Trophoblast cell (in vitro differentiated cells and primary cell): ENCODE results near the gene ATP9B.

Experiments
- DNase-seq, 2 donors: peaks; one replicate each; pipeline ENCODE4 v3.0.0-alpha.2; 2016
- H2AFZ ChIP-seq: 2 replicates; pipeline ENCODE4 v1.6.1; 2013; ENCODE audit warnings: low read length, moderate library complexity, mild to moderate bottlenecking; ENCODE audit not compliant: insufficient read depth, poor library complexity
- H2AK5ac ChIP-seq: 2 replicates; pipeline ENCODE4 v1.6.1; 2013; ENCODE audit warnings: mild to moderate bottlenecking, low read length
- H2BK120ac ChIP-seq: 2 replicates; pipeline ENCODE4 v1.6.1; 2013; ENCODE audit warnings: low read length, mild to moderate bottlenecking, moderate library complexity; ENCODE audit not compliant: insufficient read depth, poor library complexity
- H2BK12ac ChIP-seq: 2 replicates; pipeline ENCODE4 v1.6.1; 2013; ENCODE audit warnings: mild to moderate bottlenecking, low read length, moderate library complexity
- H2BK5ac ChIP-seq: 2 replicates; pipeline ENCODE4 v1.6.1; 2013; ENCODE audit warnings: low read length, low read depth, moderate library complexity, mild to moderate bottlenecking; ENCODE audit not compliant: poor library complexity
- H3K14ac ChIP-seq: 2 replicates; pipeline ENCODE4 v1.6.1; 2013; ENCODE audit warnings: mild to moderate bottlenecking, low read length
- H3K18ac ChIP-seq: 2 replicates; pipeline ENCODE4 v1.6.1; 2013; ENCODE audit warnings: mild to moderate bottlenecking, low read length
- H3K23ac ChIP-seq: 2 replicates; pipeline ENCODE4 v1.6.1; 2013; ENCODE audit warnings: low read length
- H3K27ac ChIP-seq: 2 replicates; pipeline ENCODE4 v1.5.1; 2013; ENCODE audit warnings: low read depth, mild to moderate bottlenecking, inconsistent platforms, low read length, moderate library complexity
- H3K27me3 ChIP-seq: 2 replicates; pipeline ENCODE4 v1.6.1; 2013; ENCODE audit warnings: inconsistent platforms, mild to moderate bottlenecking, low read length, moderate library complexity; ENCODE audit not compliant: insufficient read depth
- H3K36me3 ChIP-seq, 2 experiments: 1 replicate in 1 of 2; 2 replicates in 1 of 2; pipeline ENCODE4 v1.6.1; 2013; ENCODE audit warnings: low read length in 2 of 2, mild to moderate bottlenecking in 2 of 2, moderate library complexity in 1 of 2; ENCODE audit not compliant: insufficient read depth in 2 of 2, control insufficient read depth in 1 of 2
- H3K4ac ChIP-seq: 2 replicates; pipeline ENCODE4 v1.6.1; 2013; ENCODE audit warnings: low read depth, mild to moderate bottlenecking, low read length, moderate library complexity
- H3K4me1 ChIP-seq, 2 experiments: 1 replicate in 1 of 2; 2 replicates in 1 of 2; pipeline ENCODE4 v1.6.1; 2013; ENCODE audit warnings: low read length in 2 of 2, mild to moderate bottlenecking in 2 of 2, moderate library complexity in 1 of 2; ENCODE audit not compliant: insufficient read depth in 2 of 2, control insufficient read depth in 1 of 2
- H3K4me2 ChIP-seq: 2 replicates; pipeline ENCODE4 v1.6.1; 2013; ENCODE audit warnings: inconsistent platforms, mild to moderate bottlenecking, low read length, moderate library complexity
- H3K4me3 ChIP-seq: 2 replicates; pipeline ENCODE4 v1.5.1; 2013; ENCODE audit warnings: mild to moderate bottlenecking, low read depth, low read length, inconsistent platforms
- H3K79me1 ChIP-seq: one replicate; pipeline ENCODE4 v1.6.1; 2013; ENCODE audit warnings: low read length
- H3K79me2 ChIP-seq: 2 replicates; pipeline ENCODE4 v1.6.1; 2013; ENCODE audit warnings: low read length, mild to moderate bottlenecking; ENCODE audit not compliant: control insufficient read depth, insufficient read depth, poor library complexity
- H3K9ac ChIP-seq: 2 replicates; pipeline ENCODE4 v1.6.1; 2013; ENCODE audit warnings: mild to moderate bottlenecking, low read length
- H3K9me3 ChIP-seq: 2 replicates; pipeline ENCODE4 v1.6.1; 2013; ENCODE audit warnings: low read depth, mild to moderate bottlenecking, control low read depth, inconsistent platforms, low read length; ENCODE audit not compliant: insufficient read depth
- H4K12ac ChIP-seq: 2 replicates; pipeline ENCODE4 v1.6.1; 2013; ENCODE audit warnings: low read depth, mild to moderate bottlenecking, low read length, moderate library complexity
- H4K8ac ChIP-seq: 2 replicates; pipeline ENCODE4 v1.6.1; 2013; ENCODE audit warnings: low read depth, mild to moderate bottlenecking, low read length, moderate library complexity
- H4K91ac ChIP-seq: one replicate; pipeline ENCODE4 v1.6.1; 2013; ENCODE audit warnings: low read depth, mild to moderate bottlenecking, low read length, moderate library complexity
- WGBS: extraction: QIAGEN DNeasy Blood & Tissue Kit; methylation state at CpG from one replicate; pipeline ENCODE4 v1.1.7; 2013; ENCODE audit warnings: missing lambda C conversion rate; ENCODE audit not compliant: insufficient read length, insufficient coverage; ENCODE audit errors: extremely low coverage; 5-methylcytosine and 5-hydroxymethylcytosine counted together

ATP9B gene

GRCh38 chr18:79147014-79147413 is 77.8 kb downstream of the ATP9B start:
- Histone ChIP-seq H4K8ac (no peak overlapping the region), H4K12ac (no peak overlapping the region), H2AFZ (no peak overlapping the region), H3K4ac (no peak overlapping the region), H3K27me3 (no peaks in the 10 kb centered on the region), H2AK5ac (no peak overlapping the region), H3K9ac (no peak overlapping the region), H3K36me3 (peaks cover 2% of the 10 kb centered on the region in 2 experiments), H2BK5ac (no peak overlapping the region), H4K91ac (no peak overlapping the region), H3K79me1 (no peaks in the 10 kb centered on the region), H3K79me2 (no peaks in the 10 kb centered on the region), H3K23ac (no peak overlapping the region), H2BK12ac (no peak overlapping the region), H3K4me3 (no peak overlapping the region), H3K4me2 (no peak overlapping the region), H3K14ac (no peak overlapping the region), H3K4me1 (no peaks in the 10 kb centered on the region), H3K27ac (no peak overlapping the region), H3K18ac (no peak overlapping the region), H3K9me3 (no peaks in the 10 kb centered on the region), H2BK120ac (no peak overlapping the region)
- no CpG with 5 or more reads among the region's 4 CpGs for WGBS
- DNase-seq, result no peak

GRCh38 chr18:79151191-79151590 is 82.0 kb downstream of the ATP9B start:
- no CpG with 5 or more reads among the region's 2 CpGs for WGBS
- H3K79me1 ChIP-seq, result no peaks in the 10 kb centered on the region

GRCh38 chr18:79156327-79156726 is 87.1 kb downstream of the ATP9B start:
- H4K8ac ChIP-seq, result no peak overlapping the region
- no peak overlapping the region for H2BK120ac ChIP-seq
- H3K36me3 ChIP-seq, result no peaks in the 10 kb centered on the region
- H2AFZ ChIP-seq, result no peak overlapping the region
- no peak overlapping the region for H2BK5ac ChIP-seq
- WGBS, result no CpG with 5 or more reads among the region's 4 CpGs
- H3K4me3 ChIP-seq, result no peak overlapping the region
- H4K91ac ChIP-seq, result no peak overlapping the region
- no peak overlapping the region for H3K4ac ChIP-seq
- no peaks in the 10 kb centered on the region for H3K79me1 ChIP-seq
- H3K14ac ChIP-seq, result no peak overlapping the region
- no peak overlapping the region for H3K27ac ChIP-seq
- H3K23ac ChIP-seq, result no peak overlapping the region
- no peak overlapping the region for H2AK5ac ChIP-seq
- H3K9me3 ChIP-seq, result no peaks in the 10 kb centered on the region
- no peak overlapping the region for H2BK12ac ChIP-seq
- no peak overlapping the region for H4K12ac ChIP-seq
- H3K4me2 ChIP-seq, result no peak overlapping the region
- H3K9ac ChIP-seq, result no peak overlapping the region
- H3K27me3 ChIP-seq, result no peaks in the 10 kb centered on the region
- DNase-seq, result no peak
- H3K4me1 ChIP-seq, result no peaks in the 10 kb centered on the region
- no peak overlapping the region for H3K18ac ChIP-seq
- no peaks in the 10 kb centered on the region for H3K79me2 ChIP-seq

More at GRCh38 chr18:79151191-79151590, 82.0 kb downstream of the ATP9B start:
- no peak overlapping the region for H2AK5ac ChIP-seq
- H4K91ac ChIP-seq, result no peak overlapping the region
- H2BK120ac ChIP-seq, result no peak overlapping the region
- H3K14ac ChIP-seq, result no peak overlapping the region
- no peak overlapping the region for H4K12ac ChIP-seq
- no peak overlapping the region for H3K4me3 ChIP-seq
- H3K4ac ChIP-seq, result no peak overlapping the region
- no peak overlapping the region for H2AFZ ChIP-seq
- DNase-seq, result no peak
- H3K36me3 ChIP-seq, result no peaks in the 10 kb centered on the region
- no peak overlapping the region for H3K23ac ChIP-seq
- no peak overlapping the region for H4K8ac ChIP-seq
- H3K4me1 ChIP-seq, result no peaks in the 10 kb centered on the region
- H3K4me2 ChIP-seq, result no peak overlapping the region
- no peaks in the 10 kb centered on the region for H3K27me3 ChIP-seq
- H2BK12ac ChIP-seq, result no peak overlapping the region
- H3K27ac ChIP-seq, result no peak overlapping the region
- H3K79me2 ChIP-seq, result no peaks in the 10 kb centered on the region
- no peak overlapping the region for H3K9ac ChIP-seq
- H2BK5ac ChIP-seq, result no peak overlapping the region
- H3K18ac ChIP-seq, result no peak overlapping the region
- no peaks in the 10 kb centered on the region for H3K9me3 ChIP-seq

- no peak overlapping the region for H2BK5ac ChIP-seq
- H3K79me2 ChIP-seq, result no peaks in the 10 kb centered on the region
- no peak overlapping the region for H3K23ac ChIP-seq
- H4K91ac ChIP-seq, result no peak overlapping the region
- no CpG with 5 or more reads among the region's 1 CpG for WGBS
- H3K4ac ChIP-seq, result no peak overlapping the region
- DNase-seq, result no peak
- H3K4me3 ChIP-seq, result no peak overlapping the region
- no peak overlapping the region for H4K12ac ChIP-seq
- H2AK5ac ChIP-seq, result no peak overlapping the region
- H3K4me2 ChIP-seq, result no peak overlapping the region
- no peak overlapping the region for H3K9ac ChIP-seq
- H3K4me1 ChIP-seq, result no peaks in the 10 kb centered on the region
- H3K18ac ChIP-seq, result no peak overlapping the region
- H3K79me1 ChIP-seq, result no peaks in the 10 kb centered on the region
- no peaks in the 10 kb centered on the region for H3K27me3 ChIP-seq
- peaks cover 9 to 18% of the 10 kb centered on the region in 2 experiments for H3K36me3 ChIP-seq
- H2BK120ac ChIP-seq, result no peak overlapping the region
- no peak overlapping the region for H4K8ac ChIP-seq
- no peak overlapping the region for H3K14ac ChIP-seq
- no peak overlapping the region for H2BK12ac ChIP-seq
- H2AFZ ChIP-seq, result no peak overlapping the region
- no peak overlapping the region for H3K27ac ChIP-seq
- peaks cover 4% of the 10 kb centered on the region for H3K9me3 ChIP-seq
Measured at GRCh38 chr18:79164706-79165105, 95.5 kb downstream of the ATP9B start.
